ENCODE data around the gene AGRN.

DNA sequence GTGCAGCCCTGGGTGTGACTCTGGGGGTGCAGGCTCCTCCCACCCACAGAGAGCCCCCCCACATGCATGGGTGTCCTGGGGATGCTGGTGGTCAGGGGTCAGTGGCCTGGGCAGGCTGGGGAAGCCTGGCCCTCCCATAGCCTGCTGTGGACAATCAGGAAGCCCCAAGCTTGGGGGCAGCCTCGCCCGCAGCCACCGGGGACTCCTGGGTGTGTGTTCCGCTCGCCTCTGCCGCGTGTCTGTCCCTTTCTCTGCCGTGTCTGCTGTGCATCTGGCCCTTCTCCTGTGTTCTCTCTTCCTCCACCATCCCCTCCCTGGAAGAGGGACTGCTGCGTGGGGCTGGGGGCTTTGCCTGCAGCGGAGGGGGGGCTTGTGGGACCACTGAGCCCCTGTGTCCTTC is 22.9 kb downstream of the AGRN start:
- TF ChIP-seq, protein P1, sequence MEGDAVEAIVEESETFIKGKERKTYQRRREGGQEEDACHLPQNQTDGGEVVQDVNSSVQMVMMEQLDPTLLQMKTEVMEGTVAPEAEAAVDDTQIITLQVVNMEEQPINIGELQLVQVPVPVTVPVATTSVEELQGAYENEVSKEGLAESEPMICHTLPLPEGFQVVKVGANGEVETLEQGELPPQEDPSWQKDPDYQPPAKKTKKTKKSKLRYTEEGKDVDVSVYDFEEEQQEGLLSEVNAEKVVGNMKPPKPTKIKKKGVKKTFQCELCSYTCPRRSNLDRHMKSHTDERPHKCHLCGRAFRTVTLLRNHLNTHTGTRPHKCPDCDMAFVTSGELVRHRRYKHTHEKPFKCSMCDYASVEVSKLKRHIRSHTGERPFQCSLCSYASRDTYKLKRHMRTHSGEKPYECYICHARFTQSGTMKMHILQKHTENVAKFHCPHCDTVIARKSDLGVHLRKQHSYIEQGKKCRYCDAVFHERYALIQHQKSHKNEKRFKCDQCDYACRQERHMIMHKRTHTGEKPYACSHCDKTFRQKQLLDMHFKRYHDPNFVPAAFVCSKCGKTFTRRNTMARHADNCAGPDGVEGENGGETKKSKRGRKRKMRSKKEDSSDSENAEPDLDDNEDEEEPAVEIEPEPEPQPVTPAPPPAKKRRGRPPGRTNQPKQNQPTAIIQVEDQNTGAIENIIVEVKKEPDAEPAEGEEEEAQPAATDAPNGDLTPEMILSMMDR (IDR thresholded peaks at IDR 0.05), result no peak
- TF ChIP-seq EP300 (IDR thresholded peaks at IDR 0.05), result no peak
- no peak for TF ChIP-seq POLR2AphosphoS5 (IDR thresholded peaks at IDR 0.05)

All from suprapubic skin (tissue), 4 donors.